Measurements from ENCODE around the gene GRIN3A.
"Not testable (repeated sequence)": the region's sequence is repeated elsewhere in the genome, so short reads cannot be mapped to it uniquely, and the experiment has no call there.

Gene GRIN3A

DNA sequence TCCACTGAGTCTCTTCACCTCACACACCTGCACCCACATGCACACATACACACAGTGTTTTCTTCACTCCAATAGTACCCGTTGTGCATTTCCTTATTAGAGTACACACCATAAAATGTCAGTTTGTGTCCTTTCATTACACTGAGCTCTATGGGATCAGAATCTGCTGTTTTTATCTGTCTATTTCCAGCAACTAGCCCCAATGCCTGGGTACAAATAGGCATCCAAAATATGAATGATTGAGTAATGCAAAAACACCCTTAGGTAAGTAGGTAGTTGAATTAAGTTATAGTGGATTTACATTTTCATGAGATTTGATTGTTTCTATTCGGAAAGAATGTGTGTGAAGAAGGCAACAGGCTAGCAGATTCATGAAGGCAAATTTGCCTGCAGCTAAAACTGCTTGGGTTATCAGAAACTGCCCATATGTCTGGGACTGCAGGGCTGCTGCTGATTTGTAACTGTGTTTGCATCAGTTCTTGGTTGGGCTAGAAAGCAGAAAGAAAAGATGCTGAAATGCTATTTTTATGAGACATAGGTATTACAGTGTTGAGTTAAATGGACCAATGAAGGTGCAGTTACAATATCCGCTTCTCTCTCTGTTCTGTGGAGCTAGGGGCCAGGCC is 170.6 kb downstream of the GRIN3A start:
- no peak for DNase-seq (ENCODE audit: low read depth in 2 of 2)
- no peak for TF ChIP-seq CTCF (IDR thresholded peaks at IDR 0.05; ENCODE audit: low read depth, low read length)
- H3K4me3 ChIP-seq (replicated peaks in 1 of 2; ENCODE audit: low read depth in 2 of 2, low read length in 2 of 2) = no peak overlapping the region

- TF ChIP-seq CTCF (IDR thresholded peaks at IDR 0.05; ENCODE audit: low read depth, low read length) = peak; percentile 54
- peak; percentile 25 to 64 for DNase-seq (ENCODE audit: low read depth in 2 of 2)
- no peak overlapping the region for H3K4me3 ChIP-seq (replicated peaks in 1 of 2; ENCODE audit: low read depth in 2 of 2, low read length in 2 of 2)
Observed at GRCh38 chr9:101566904-101567724, 171.3 kb downstream of the GRIN3A start.

DNA sequence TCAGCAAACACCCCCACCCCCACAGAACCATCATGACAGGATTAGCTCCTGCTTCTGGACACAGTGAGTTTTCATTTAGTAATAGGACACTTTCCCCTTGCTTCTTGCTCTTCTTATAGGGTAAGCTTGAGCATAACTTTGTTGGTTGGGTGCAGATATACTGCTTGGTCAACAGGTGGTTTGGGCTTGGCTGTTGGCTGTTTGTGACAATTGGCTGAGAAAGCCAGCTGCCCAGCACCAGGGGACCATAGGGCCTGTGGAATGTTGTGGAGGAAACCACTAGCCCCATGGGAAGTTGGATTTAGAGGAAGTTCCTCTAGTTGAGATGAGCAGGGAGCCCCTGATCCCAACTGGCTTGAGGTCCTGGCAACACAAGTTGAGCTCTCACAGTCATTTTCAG is 174.2 kb downstream of the GRIN3A start:
- DNase-seq (ENCODE audit: low read depth in 2 of 2) = no peak
- TF ChIP-seq CTCF (IDR thresholded peaks at IDR 0.05; ENCODE audit: low read depth, low read length) = no peak
- no peak overlapping the region for H3K4me3 ChIP-seq (replicated peaks in 1 of 2; ENCODE audit: low read depth in 2 of 2, low read length in 2 of 2)

DNA sequence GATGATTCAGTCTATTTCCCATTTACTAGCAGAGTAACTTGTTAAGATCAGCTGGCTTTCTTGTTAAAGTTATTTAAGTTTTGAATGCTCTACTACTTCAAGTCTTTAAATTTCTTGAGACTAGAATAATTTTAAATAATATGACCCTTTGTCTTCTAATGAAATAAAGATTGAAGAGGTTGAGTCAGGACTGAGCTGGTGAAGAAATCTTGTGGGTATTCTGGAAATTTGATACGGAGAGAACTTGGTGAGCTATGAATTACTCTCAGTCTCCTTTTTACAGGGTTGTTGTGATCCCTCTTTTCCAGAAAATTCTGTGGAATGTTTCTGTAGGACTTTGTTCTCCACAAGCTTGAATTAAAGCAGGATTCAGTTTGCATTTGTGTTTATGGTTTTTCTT is 175.5 kb downstream of the GRIN3A start:
- DNase-seq (ENCODE audit: low read depth in 2 of 2) = no peak
- TF ChIP-seq CTCF (IDR thresholded peaks at IDR 0.05; ENCODE audit: low read depth, low read length) = no peak
- H3K4me3 ChIP-seq (replicated peaks in 1 of 2; ENCODE audit: low read depth in 2 of 2, low read length in 2 of 2) = no peak overlapping the region

GRCh38 chr9:101561740-101562139 is 176.7 kb downstream of the GRIN3A start:
- no peak for TF ChIP-seq CTCF (IDR thresholded peaks at IDR 0.05; ENCODE audit: low read depth, low read length)
- no peak overlapping the region for H3K4me3 ChIP-seq (replicated peaks in 1 of 2; ENCODE audit: low read depth in 2 of 2, low read length in 2 of 2)
- no peak for DNase-seq (ENCODE audit: low read depth in 2 of 2)

DNA sequence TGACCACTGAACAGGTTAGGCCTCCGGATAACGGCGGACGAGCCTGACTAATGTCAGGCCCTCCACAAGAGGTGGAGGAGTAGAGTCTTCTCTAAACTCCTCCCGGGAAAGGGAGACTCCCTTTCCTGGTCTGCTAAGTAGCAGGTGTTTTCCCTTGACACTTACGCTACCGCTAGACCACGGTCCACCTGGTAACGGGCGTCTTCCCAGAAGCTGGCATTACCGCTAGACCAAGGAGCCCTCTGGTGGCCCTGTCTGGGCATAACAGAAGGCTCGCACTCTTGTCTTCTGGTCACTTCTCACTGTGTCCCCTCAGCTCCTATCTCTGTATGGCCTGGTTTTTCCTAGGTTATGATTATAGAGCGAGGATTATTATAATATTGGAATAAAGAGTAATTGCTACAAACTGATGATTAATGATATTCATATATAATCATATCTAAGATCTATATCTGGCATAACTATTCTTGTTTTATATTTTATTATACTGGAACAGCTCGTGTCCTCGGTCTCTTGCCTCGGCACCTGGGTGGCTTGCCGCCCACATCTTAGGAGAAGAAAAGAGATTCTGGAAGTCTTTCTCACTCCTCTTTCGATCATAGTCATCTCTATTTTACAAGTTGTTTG is 188.9 kb downstream of the GRIN3A start:
- not testable (repeated sequence) for H3K4me3 ChIP-seq (replicated peaks in 1 of 2; ENCODE audit: low read depth in 2 of 2, low read length in 2 of 2)
- peak; percentile 15 for TF ChIP-seq CTCF (IDR thresholded peaks at IDR 0.05; ENCODE audit: low read depth, low read length)
- DNase-seq (ENCODE audit: low read depth in 2 of 2) = peak in 1 of 2 donors; percentile 12

Data from cardiac fibroblast (primary cell).